Muscle layer of colon (tissue), 2 donors: ENCODE measurements around the gene MYD88.

Experiments used
- H3K27ac ChIP-seq: one replicate; pipeline ENCODE4 v1.7.0; 2013; ENCODE audit warnings: low read depth, mild to moderate bottlenecking, low read length, moderate library complexity
- H3K27me3 ChIP-seq, 2 donors: one replicate each; pipeline ENCODE4 v1.7.0; 2013; ENCODE audit warnings: low read length in 2 of 2, mild to moderate bottlenecking in 2 of 2; ENCODE audit not compliant: insufficient read depth in 2 of 2, control insufficient read depth in 1 of 2
- H3K36me3 ChIP-seq: one replicate; pipeline ENCODE4 v1.7.0; 2013; ENCODE audit warnings: mild to moderate bottlenecking, low read length; ENCODE audit not compliant: insufficient read depth
- H3K4me1 ChIP-seq: one replicate; pipeline ENCODE4 v1.7.0; 2013; ENCODE audit warnings: mild to moderate bottlenecking, low read length; ENCODE audit not compliant: insufficient read depth
- H3K4me3 ChIP-seq, 2 donors: one replicate each; pipeline ENCODE4 v1.7.0; 2013; ENCODE audit warnings: low read length in 2 of 2, low read depth in 1 of 2, mild to moderate bottlenecking in 1 of 2, moderate library complexity in 1 of 2
- H3K9ac ChIP-seq: one replicate; pipeline ENCODE4 v1.7.0; 2013; ENCODE audit warnings: low read length
- H3K9me3 ChIP-seq: one replicate; pipeline ENCODE4 v1.7.0; 2013; ENCODE audit warnings: mild to moderate bottlenecking, low read length
- donor health status: abdominal sarcoma.
- donor health status: Adenocarcinoma of cecum.

The MYD88 gene

DNA sequence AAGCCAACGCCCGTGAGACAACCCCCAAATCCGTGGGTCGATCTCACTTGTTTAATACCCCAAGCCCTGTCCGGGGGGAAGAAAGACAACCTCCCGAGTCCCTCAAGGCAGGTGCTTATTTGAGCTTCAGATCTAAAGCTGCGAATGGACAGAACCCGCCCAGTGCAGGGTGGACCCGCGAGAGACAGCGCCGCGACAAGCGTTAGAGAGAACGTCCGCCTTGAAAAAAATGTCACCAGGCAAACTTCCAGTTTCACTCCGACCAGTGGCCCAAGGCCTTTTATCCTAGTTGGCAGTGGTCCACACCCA is 26.1 kb downstream of the MYD88 start:
- peak overlapping the region; percentile 87 for H3K9ac ChIP-seq
- H3K36me3 ChIP-seq, result no peaks in the 10 kb centered on the region
- peak overlapping the region; percentile 73 to 95 for H3K4me3 ChIP-seq
- no peaks in the 10 kb centered on the region for H3K9me3 ChIP-seq
- no peaks in the 10 kb centered on the region for H3K27me3 ChIP-seq
- H3K27ac ChIP-seq, result peak overlapping the region; percentile 96
- peaks cover 10% of the 10 kb centered on the region for H3K4me1 ChIP-seq

DNA sequence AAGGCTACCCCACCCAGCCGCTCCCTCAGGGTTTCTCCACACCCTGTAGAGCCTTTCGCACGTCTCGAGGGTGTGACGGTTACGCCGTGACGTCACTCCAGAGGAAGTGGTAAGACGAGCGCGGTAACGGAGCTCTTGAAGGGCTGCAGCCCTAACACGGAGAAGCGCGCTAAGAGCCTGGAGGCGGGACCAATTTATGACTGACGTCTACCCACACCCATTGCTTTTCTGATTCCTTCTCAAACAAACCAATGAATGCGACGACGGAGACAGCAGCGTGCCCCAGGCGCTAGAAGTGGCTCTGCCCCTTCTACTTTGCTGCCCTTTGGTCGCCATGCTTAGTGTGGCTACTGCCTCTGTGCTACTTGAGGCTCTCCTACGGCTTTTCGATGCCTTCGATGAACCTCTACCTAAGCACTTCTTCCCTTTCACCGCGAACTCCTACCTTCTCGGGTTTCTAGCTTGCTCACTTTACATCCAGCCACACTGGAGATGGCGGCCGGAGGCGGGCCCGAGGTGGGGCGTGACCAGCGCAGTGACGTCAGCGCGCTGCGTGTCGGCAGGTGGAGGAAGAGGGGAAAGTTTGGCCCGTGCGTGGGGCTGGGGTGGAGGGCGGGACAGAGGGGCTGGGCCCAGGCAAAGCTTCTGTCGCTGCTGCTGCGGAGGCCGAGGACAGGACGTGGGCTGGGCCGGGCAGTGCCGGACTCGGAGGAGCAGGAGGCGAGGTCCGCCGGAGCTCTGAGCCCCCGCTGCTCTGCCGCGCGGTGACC is 26.7 kb downstream of the MYD88 start, which contains the start of gene OXSR1:
Gene OXSR1 (plus strand): TSS at position 586 of the 770 bp plus-strand sequence. CDS start 340 bp downstream, outside the sequence.
- H3K4me3 ChIP-seq, result peak within 1 kb of the TSS; percentile 83 to 95
- H3K4me1 ChIP-seq, result peaks cover 10% of the 10 kb centered on the region
- H3K36me3 ChIP-seq, result no peaks in the 10 kb centered on the region
- H3K9me3 ChIP-seq, result no peaks in the 10 kb centered on the region
- peak within 1 kb of the TSS; percentile 96 for H3K27ac ChIP-seq
- no peaks in the 10 kb centered on the region for H3K27me3 ChIP-seq
- H3K9ac ChIP-seq, result peak within 1 kb of the TSS; percentile 87

GRCh38 chr3:38165722-38166387 is 27.4 kb downstream of the MYD88 start:
- Histone ChIP-seq H3K4me1 (peaks cover 10% of the 10 kb centered on the region), H3K27me3 (no peaks in the 10 kb centered on the region), H3K27ac (peak overlapping the region; percentile 96), H3K9ac (peak overlapping the region; percentile 42), H3K9me3 (no peaks in the 10 kb centered on the region), H3K4me3 (peak overlapping the region; percentile 83 to 95), H3K36me3 (no peaks in the 10 kb centered on the region)

DNA sequence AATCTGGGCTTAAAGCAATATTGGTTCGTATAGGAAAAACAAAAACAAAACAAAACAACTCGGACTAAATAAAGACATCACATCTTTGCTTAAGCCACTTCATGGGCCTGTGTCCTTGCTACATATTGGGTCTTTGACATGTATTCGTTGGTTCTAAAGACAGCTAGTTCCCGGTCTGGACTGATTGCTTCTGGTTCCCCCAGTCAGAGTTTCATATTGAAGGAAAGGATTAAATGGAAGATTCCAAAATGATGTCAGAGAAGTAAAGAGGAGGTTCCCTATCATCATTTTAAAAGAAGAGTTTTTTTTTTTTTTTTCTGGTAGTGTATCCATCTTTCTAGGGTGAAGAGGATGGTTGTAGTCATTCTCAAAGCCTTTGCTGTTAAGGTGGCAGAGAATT is 29.1 kb downstream of the MYD88 start:
- no peak overlapping the region for H3K4me3 ChIP-seq
- no peaks in the 10 kb centered on the region for H3K9me3 ChIP-seq
- H3K9ac ChIP-seq, result no peak overlapping the region
- H3K4me1 ChIP-seq, result peaks cover 10% of the 10 kb centered on the region
- no peak overlapping the region for H3K27ac ChIP-seq
- H3K36me3 ChIP-seq, result no peaks in the 10 kb centered on the region
- H3K27me3 ChIP-seq, result no peaks in the 10 kb centered on the region

DNA sequence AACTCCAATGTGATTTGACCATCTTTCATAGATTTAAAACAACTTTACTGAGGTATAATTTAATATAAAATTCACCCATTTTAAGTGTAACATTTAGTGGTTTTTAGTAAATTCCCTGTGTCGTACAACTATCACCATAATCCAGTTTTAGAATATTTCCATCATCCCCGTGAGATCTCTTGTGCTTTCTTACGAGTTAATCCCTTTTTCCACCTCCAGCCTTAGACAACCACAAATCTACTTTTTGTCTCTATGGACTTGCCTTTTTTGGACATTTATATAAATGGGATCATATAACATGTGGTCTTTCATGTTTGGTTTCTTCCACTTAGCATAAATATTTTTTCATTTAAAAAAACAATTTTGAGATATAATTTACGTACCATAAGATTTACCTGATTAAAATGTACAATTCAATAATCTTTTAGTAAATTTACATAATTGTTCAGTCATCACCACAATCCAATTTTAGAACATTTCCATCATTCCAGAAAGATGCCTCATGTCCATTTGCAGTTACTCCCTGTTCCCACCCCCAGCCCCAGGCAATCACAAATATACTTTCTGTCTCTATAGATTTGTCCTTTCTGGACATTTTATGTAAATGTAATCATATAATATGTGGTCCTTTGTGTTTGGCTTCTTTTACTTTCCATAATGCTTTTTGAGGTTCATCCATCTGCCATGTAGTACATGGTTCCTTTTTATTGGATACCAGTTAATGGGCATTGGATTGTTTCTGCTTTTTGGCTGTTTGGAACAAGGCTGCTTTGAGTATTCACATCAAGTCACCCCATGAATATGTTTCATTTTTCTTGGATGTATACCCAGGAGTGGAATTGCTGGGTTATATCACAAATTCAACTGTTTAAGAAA is 29.9 kb downstream of the MYD88 start:
- H3K4me3 ChIP-seq, result no peak overlapping the region
- H3K9ac ChIP-seq, result no peak overlapping the region
- H3K27me3 ChIP-seq, result no peaks in the 10 kb centered on the region
- H3K9me3 ChIP-seq, result no peaks in the 10 kb centered on the region
- H3K36me3 ChIP-seq, result no peaks in the 10 kb centered on the region
- H3K27ac ChIP-seq, result no peak overlapping the region
- H3K4me1 ChIP-seq, result peaks cover 10% of the 10 kb centered on the region

- Histone ChIP-seq H3K4me3 (no peak overlapping the region), H3K36me3 (no peaks in the 10 kb centered on the region), H3K4me1 (peaks cover 10% of the 10 kb centered on the region), H3K27ac (no peak overlapping the region), H3K9ac (no peak overlapping the region), H3K9me3 (no peaks in the 10 kb centered on the region), H3K27me3 (no peaks in the 10 kb centered on the region)
These were observed 30.5 kb downstream of the MYD88 start for GRCh38 chr3:38169027-38169317.

GRCh38 chr3:38170722-38171121 is 32.3 kb downstream of the MYD88 start:
- Histone ChIP-seq H3K9ac (no peak overlapping the region), H3K4me3 (no peak overlapping the region), H3K36me3 (no peaks in the 10 kb centered on the region), H3K4me1 (peaks cover 16% of the 10 kb centered on the region), H3K9me3 (no peaks in the 10 kb centered on the region), H3K27me3 (no peaks in the 10 kb centered on the region), H3K27ac (no peak overlapping the region)

GRCh38 chr3:38171622-38172021 is 33.2 kb downstream of the MYD88 start:
- Histone ChIP-seq H3K36me3 (no peaks in the 10 kb centered on the region), H3K9ac (no peak overlapping the region), H3K4me1 (peaks cover 16% of the 10 kb centered on the region), H3K27me3 (no peaks in the 10 kb centered on the region), H3K27ac (no peak overlapping the region), H3K9me3 (no peaks in the 10 kb centered on the region), H3K4me3 (no peak overlapping the region)

DNA sequence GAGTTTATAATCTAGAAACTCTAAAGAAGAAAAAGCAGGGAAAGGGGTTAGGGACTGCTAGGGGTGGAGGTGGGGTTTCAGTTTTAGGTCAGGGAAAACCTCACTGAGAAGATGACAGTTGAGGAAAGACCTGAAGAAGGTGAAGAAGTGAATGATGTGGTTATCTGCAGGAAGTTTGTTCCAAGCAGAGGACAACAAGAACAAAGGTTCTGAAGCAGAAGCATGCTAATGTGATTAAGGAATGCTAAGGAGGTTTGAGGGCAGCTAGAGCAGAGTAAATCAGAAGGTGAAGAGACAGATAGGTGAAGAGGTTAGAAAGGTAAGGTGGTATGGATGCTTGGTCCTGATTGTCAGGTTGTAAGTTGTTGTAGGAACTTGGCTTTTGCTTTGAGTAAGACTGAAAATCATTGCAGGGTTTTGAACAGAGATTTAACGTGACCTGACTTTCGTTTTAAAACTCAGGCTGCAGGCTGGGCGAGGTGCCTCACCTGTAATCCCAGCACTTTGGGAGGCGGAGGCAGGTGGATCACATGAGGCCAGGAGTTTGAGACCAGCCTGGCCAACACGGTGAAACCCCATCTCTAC is 35.5 kb downstream of the MYD88 start:
- Histone ChIP-seq H3K4me3 (no peak overlapping the region), H3K9me3 (no peaks in the 10 kb centered on the region), H3K36me3 (no peaks in the 10 kb centered on the region), H3K27me3 (no peaks in the 10 kb centered on the region), H3K4me1 (peaks cover 6% of the 10 kb centered on the region), H3K27ac (no peak overlapping the region), H3K9ac (no peak overlapping the region)

GRCh38 chr3:38177181-38177580 is 38.7 kb downstream of the MYD88 start:
- H3K4me3 ChIP-seq, result no peak overlapping the region
- no peaks in the 10 kb centered on the region for H3K27me3 ChIP-seq
- no peak overlapping the region for H3K27ac ChIP-seq
- no peaks in the 10 kb centered on the region for H3K36me3 ChIP-seq
- peaks cover 6% of the 10 kb centered on the region for H3K4me1 ChIP-seq
- H3K9me3 ChIP-seq, result no peaks in the 10 kb centered on the region
- H3K9ac ChIP-seq, result no peak overlapping the region

- H3K4me1 ChIP-seq, result no peaks in the 10 kb centered on the region
- peaks cover 6% of the 10 kb centered on the region for H3K36me3 ChIP-seq
- H3K27me3 ChIP-seq, result no peaks in the 10 kb centered on the region
- H3K27ac ChIP-seq, result no peak overlapping the region
- H3K4me3 ChIP-seq, result no peak overlapping the region
- H3K9ac ChIP-seq, result no peak overlapping the region
- no peaks in the 10 kb centered on the region for H3K9me3 ChIP-seq
These were observed 48.3 kb downstream of the MYD88 start for GRCh38 chr3:38186781-38187180.
